IPS-15b (cell line): ENCODE results near the gene ZNRF3.
"Not testable (repeated sequence)": the region's sequence is repeated elsewhere in the genome, so short reads cannot be mapped to it uniquely, and the experiment has no call there.

ENCODE experiments used
- H3K27me3 ChIP-seq: one replicate; pipeline ENCODE4 v1.6.1; 2013; ENCODE audit warnings: low read length; ENCODE audit not compliant: control insufficient read depth, insufficient read depth
- H3K36me3 ChIP-seq: one replicate; pipeline ENCODE4 v1.6.1; 2013; ENCODE audit warnings: low read length; ENCODE audit not compliant: control insufficient read depth, insufficient read depth
- H3K4me1 ChIP-seq: one replicate; pipeline ENCODE4 v1.6.1; 2013; ENCODE audit warnings: mild to moderate bottlenecking, low read length; ENCODE audit not compliant: control insufficient read depth, insufficient read depth
- H3K4me3 ChIP-seq: one replicate; pipeline ENCODE4 v1.5.1; 2013; ENCODE audit warnings: low read depth, low read length
- H3K9ac ChIP-seq: one replicate; pipeline ENCODE4 v1.6.1; 2013; ENCODE audit warnings: low read depth, mild to moderate bottlenecking, low read length
- H3K9me3 ChIP-seq: one replicate; pipeline ENCODE4 v1.6.1; 2013; ENCODE audit warnings: mild to moderate bottlenecking, low read length; ENCODE audit not compliant: control insufficient read depth, insufficient read depth

ZNRF3 gene

GRCh38 chr22:28899199-28899853 is 16.0 kb downstream of the ZNRF3 start:
- Histone ChIP-seq H3K27me3 (no peaks in the 10 kb centered on the region), H3K9ac (no peak overlapping the region), H3K9me3 (no peaks in the 10 kb centered on the region), H3K4me3 (no peak overlapping the region), H3K4me1 (peaks cover 34% of the 10 kb centered on the region), H3K36me3 (no peaks in the 10 kb centered on the region)

GRCh38 chr22:28900379-28900925 is 17.1 kb downstream of the ZNRF3 start:
- Histone ChIP-seq H3K9ac (no peak overlapping the region), H3K4me3 (no peak overlapping the region)

DNA sequence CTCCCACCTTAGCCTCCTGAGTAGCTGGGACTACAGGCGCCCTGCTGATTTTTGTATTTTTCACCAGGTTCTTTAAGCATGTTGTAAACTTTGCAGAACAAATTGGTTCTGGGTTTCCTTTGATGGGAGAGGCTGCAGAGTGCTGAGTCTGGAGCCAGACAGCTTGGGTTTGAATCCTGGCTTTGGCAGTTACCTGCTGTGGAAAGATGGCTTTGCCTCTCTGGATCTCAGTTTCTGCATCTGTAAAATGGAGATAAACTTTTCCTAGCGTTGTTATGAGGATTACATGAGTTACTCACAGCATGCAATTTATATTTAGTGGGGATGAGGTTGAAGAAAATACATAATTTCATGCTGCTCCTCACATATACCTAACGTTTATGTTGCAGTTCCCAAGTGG is 19.1 kb downstream of the ZNRF3 start:
- no peak overlapping the region for H3K4me3 ChIP-seq
- no peak overlapping the region for H3K9ac ChIP-seq
- no peaks in the 10 kb centered on the region for H3K27me3 ChIP-seq
- H3K36me3 ChIP-seq: no peaks in the 10 kb centered on the region
- no peaks in the 10 kb centered on the region for H3K9me3 ChIP-seq
- peaks cover 31% of the 10 kb centered on the region for H3K4me1 ChIP-seq

More at GRCh38 chr22:28900379-28900925, 17.1 kb downstream of the ZNRF3 start:
- peaks cover 37% of the 10 kb centered on the region for H3K4me1 ChIP-seq
- no peaks in the 10 kb centered on the region for H3K36me3 ChIP-seq
- no peaks in the 10 kb centered on the region for H3K27me3 ChIP-seq
- no peaks in the 10 kb centered on the region for H3K9me3 ChIP-seq

GRCh38 chr22:28903080-28903479 is 19.7 kb downstream of the ZNRF3 start:
- H3K4me3 ChIP-seq: no peak overlapping the region
- H3K27me3 ChIP-seq: no peaks in the 10 kb centered on the region
- H3K36me3 ChIP-seq: no peaks in the 10 kb centered on the region
- H3K9me3 ChIP-seq: no peaks in the 10 kb centered on the region
- H3K4me1 ChIP-seq: peaks cover 28% of the 10 kb centered on the region
- no peak overlapping the region for H3K9ac ChIP-seq

- no peak overlapping the region for H3K4me3 ChIP-seq
- H3K27me3 ChIP-seq: no peaks in the 10 kb centered on the region
- no peaks in the 10 kb centered on the region for H3K36me3 ChIP-seq
- H3K4me1 ChIP-seq: peaks cover 26% of the 10 kb centered on the region
- no peak overlapping the region for H3K9ac ChIP-seq
- no peaks in the 10 kb centered on the region for H3K9me3 ChIP-seq
These were observed 20.4 kb downstream of the ZNRF3 start for GRCh38 chr22:28903729-28904128.

DNA sequence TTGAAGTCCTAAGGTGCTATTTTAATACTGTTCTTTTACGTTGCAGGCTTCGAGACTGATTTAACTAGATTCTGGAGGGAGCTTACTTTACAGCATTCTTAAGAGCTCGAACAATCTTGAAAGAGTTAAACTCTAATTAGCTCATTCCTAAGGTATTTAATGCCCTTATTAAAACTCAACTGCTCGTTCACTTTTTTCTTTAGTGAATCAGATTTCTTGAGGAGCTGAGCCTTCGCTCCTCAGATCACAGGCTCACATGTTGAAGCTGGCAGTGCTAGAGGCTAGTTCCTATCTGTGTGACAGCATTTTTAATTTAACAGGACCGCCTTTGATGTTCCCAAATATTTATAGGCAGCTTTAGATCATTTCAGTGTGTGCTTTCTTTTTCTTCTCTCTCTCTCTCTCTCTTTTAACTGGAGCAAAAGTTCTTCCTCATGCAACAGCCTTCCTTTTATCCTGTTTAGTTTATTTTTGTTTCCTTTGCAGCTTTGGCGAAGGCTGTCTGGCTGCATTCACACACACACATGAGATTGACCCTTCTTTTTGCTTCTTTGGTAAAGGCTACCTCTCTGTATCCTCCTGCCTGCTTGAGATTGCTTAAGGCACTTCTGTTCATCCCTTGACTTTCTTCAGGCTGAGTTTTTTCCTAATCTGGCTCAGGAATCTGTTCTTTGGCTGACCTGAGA is 21.0 kb downstream of the ZNRF3 start:
- H3K36me3 ChIP-seq: no peaks in the 10 kb centered on the region
- H3K27me3 ChIP-seq: no peaks in the 10 kb centered on the region
- H3K9me3 ChIP-seq: no peaks in the 10 kb centered on the region
- H3K9ac ChIP-seq: peak overlapping the region; percentile 9
- H3K4me1 ChIP-seq: peaks cover 26% of the 10 kb centered on the region
- H3K4me3 ChIP-seq: no peak overlapping the region

DNA sequence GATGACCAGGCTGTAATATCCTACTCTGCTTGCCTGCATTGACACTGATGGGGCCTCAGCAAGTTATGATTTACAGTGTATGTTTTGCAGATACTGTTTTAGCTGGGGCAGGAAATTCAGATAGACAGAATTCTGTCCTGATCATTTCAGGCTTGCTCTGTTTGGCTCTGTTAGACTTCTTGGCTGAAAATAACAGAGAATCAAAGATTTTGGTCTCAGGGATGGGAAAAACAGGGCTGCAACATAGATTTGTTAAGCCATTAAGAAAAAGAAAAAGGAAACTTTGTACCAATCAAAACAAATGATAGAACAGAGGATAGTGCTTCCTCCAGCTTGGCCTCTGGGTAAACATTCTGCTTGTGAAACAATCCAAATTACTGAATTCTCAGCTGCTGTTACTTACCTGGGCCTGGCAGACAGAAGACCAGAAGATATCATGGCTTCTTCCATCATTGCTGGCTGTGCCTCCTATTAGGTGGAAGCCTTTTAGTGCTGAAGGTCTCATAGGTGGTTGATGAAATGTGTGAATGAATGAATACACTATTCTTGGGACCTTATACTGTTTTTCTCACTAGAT is 22.0 kb downstream of the ZNRF3 start:
- Histone ChIP-seq H3K9ac (no peak overlapping the region), H3K4me3 (no peak overlapping the region), H3K36me3 (no peaks in the 10 kb centered on the region), H3K4me1 (peaks cover 21% of the 10 kb centered on the region), H3K9me3 (no peaks in the 10 kb centered on the region), H3K27me3 (no peaks in the 10 kb centered on the region)

GRCh38 chr22:28906312-28906711 is 22.9 kb downstream of the ZNRF3 start:
- Histone ChIP-seq H3K9ac (no peak overlapping the region), H3K4me1 (peaks cover 19% of the 10 kb centered on the region), H3K27me3 (no peaks in the 10 kb centered on the region), H3K9me3 (no peaks in the 10 kb centered on the region), H3K36me3 (no peaks in the 10 kb centered on the region), H3K4me3 (no peak overlapping the region)

DNA sequence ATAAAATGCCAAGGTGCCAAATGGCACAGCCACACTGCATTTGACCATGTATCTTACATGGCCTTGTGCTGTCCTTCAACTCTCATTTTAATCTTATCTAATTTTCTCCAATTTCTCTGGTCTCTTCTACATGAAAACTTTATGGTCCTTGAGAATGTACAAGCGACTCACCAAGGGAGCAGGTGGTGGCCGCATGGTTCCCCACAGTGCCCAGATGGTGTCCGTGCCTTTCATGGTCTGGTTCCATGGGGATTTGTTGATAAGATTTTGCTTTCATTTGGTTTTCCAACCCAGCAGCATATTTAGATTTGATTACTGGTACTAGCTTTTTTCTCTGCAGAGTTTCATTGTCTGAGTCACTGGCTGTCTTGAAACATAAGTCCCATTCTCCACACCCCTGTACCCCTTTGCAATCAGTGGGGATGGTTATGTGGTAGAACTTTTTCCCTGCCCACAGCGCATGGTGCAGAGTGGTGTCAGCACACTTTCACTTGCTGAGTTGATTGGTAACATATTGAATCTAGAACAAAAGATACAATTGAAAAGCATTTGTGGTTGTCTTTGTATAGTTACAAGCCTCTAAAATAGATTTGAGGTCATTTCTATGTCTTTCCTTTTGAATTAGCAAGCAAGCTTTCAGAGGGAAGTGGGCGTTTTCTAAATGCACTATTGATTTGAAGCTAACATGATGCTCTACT is 24.1 kb downstream of the ZNRF3 start:
- no peak overlapping the region for H3K4me3 ChIP-seq
- H3K36me3 ChIP-seq: no peaks in the 10 kb centered on the region
- no peaks in the 10 kb centered on the region for H3K9me3 ChIP-seq
- no peak overlapping the region for H3K9ac ChIP-seq
- peaks cover 19% of the 10 kb centered on the region for H3K4me1 ChIP-seq
- no peaks in the 10 kb centered on the region for H3K27me3 ChIP-seq

DNA sequence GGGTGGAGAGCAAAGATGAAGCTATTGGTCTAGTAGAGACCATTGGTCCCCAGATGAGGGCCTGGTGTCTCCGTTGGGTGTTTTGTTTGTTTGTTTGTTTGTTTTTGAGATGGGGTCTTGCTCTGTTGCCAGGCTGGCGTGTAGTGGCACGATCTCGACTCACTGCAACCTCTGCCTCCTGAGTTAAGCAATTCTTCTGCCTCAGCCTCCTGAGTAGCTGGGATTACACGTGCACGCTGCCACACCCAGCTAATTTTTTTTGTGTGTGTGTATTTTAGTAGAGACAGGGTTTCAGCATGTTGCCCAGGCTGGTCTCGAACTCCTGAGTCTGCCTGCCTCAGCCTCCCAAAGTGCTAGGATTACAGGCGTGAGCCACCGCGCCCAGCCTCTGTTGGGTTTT is 25.4 kb downstream of the ZNRF3 start:
- peaks cover 11% of the 10 kb centered on the region for H3K4me1 ChIP-seq

GRCh38 chr22:28909375-28909774 is 26.0 kb downstream of the ZNRF3 start:
- H3K36me3 ChIP-seq: no peaks in the 10 kb centered on the region
- no peaks in the 10 kb centered on the region for H3K9me3 ChIP-seq
- no peak overlapping the region for H3K4me3 ChIP-seq
- H3K27me3 ChIP-seq: no peaks in the 10 kb centered on the region
- peaks cover 5% of the 10 kb centered on the region for H3K4me1 ChIP-seq
- no peak overlapping the region for H3K9ac ChIP-seq

More for the DNA sequence above, 25.4 kb downstream of the ZNRF3 start:
- H3K9ac ChIP-seq, H3K27me3 ChIP-seq, H3K9me3 ChIP-seq, H3K36me3 ChIP-seq, H3K4me3 ChIP-seq: not testable (repeated sequence)
